SU-DHL-6 (cell line): ENCODE measurements around the gene KAZN.

ENCODE experiments used
- H2AFZ ChIP-seq: fragments of 200-600 bp; sonication (generic); 2 replicates; pipeline ENCODE4 v1.6.1; 2014; ENCODE audit warnings: low read depth, mild to moderate bottlenecking, moderate library complexity, mixed read lengths, antibody characterized with exemption, low read length; ENCODE audit not compliant: severe bottlenecking
- H3F3A ChIP-seq: fragments of 200-600 bp; shearing (Covaris generic); 2 replicates; pipeline ENCODE4 v1.6.0; 2016; ENCODE audit warnings: antibody characterized with exemption, mild to moderate bottlenecking; ENCODE audit not compliant: insufficient read depth
- H3K27ac ChIP-seq: fragments of 200-600 bp; sonication (generic); 2 replicates; pipeline ENCODE4 v1.5.1; 2016; ENCODE audit warnings: low read depth, mild to moderate bottlenecking, low read length, moderate library complexity, mixed read lengths
- H3K27me3 ChIP-seq: fragments of 200-600 bp; sonication (generic), shearing (Covaris generic); 2 replicates; pipeline ENCODE4 v1.6.0; 2014; ENCODE audit warnings: mild to moderate bottlenecking, low read length
- H3K36me3 ChIP-seq: fragments of 200-600 bp; sonication (generic); 2 replicates; pipeline ENCODE4 v1.6.1; 2014; ENCODE audit warnings: mild to moderate bottlenecking, low read length, mixed read lengths
- H3K4me2 ChIP-seq: fragments of 300-600, 200-600 bp; shearing (Covaris generic), sonication (generic); 2 replicates; pipeline ENCODE4 v1.6.0; 2014; ENCODE audit warnings: low read length, low read depth, mild to moderate bottlenecking; ENCODE audit not compliant: poor library complexity, severe bottlenecking
- H3K4me3 ChIP-seq: fragments of 200-600 bp; sonication (generic); 2 replicates; pipeline ENCODE4 v1.5.1; 2014; ENCODE audit warnings: antibody characterized with exemption, low read length, mild to moderate bottlenecking, mixed read lengths; ENCODE audit not compliant: insufficient read depth, poor library complexity, severe bottlenecking
- H3K79me2 ChIP-seq: fragments of 200-600 bp; sonication (generic); 2 replicates; pipeline ENCODE4 v1.6.1; 2014; ENCODE audit warnings: mild to moderate bottlenecking, low read length, moderate library complexity; ENCODE audit not compliant: insufficient read depth
- H3K9ac ChIP-seq: fragments of 200-600 bp; sonication (generic); 2 replicates; pipeline ENCODE4 v1.7.0; 2014; ENCODE audit warnings: mild to moderate bottlenecking, low read length
- H3K9me2 ChIP-seq: fragments of 200-600 bp; sonication (generic); replicated peaks from 2 replicates; pipeline ENCODE4 v1.6.1; 2014; ENCODE audit warnings: low read length; ENCODE audit not compliant: insufficient read depth
- H3K9me3 ChIP-seq: fragments of 200-600 bp; sonication (generic); 2 replicates; pipeline ENCODE4 v1.6.1; 2014; ENCODE audit warnings: low read length, mixed read lengths; ENCODE audit not compliant: insufficient read depth
- H4K20me1 ChIP-seq: fragments of 200-600 bp; sonication (generic); 2 replicates; pipeline ENCODE4 v1.6.1; 2014; ENCODE audit warnings: low read depth, mild to moderate bottlenecking, antibody characterized with exemption, low read length, moderate library complexity, mixed read lengths
- CTCF ChIP-seq: fragments of 200-600 bp; sonication (generic); IDR thresholded peaks from one replicate; pipeline ENCODE4 v1.5.1; 2017; ENCODE audit warnings: antibody characterized with exemption, mild to moderate bottlenecking, low read length, moderate library complexity; ENCODE audit not compliant: insufficient read depth, poor library complexity, severe bottlenecking
- EZH2phosphoT487 ChIP-seq: fragments of 200-600 bp; sonication (generic), shearing (Covaris generic); conservative IDR thresholded peaks from 2 replicates; pipeline ENCODE4 v1.6.1; 2018; ENCODE audit warnings: mild to moderate bottlenecking, antibody characterized with exemption, low read length, moderate library complexity, mixed read lengths

Gene KAZN

GRCh38 chr1:14947421-14947820 is 348.9 kb downstream of the KAZN start:
- no peaks in the 10 kb centered on the region for H3K27me3 ChIP-seq
- H3K4me2 ChIP-seq: no peak overlapping the region
- H3F3A ChIP-seq: no peaks in the 10 kb centered on the region
- H3K9me3 ChIP-seq: no peaks in the 10 kb centered on the region
- no peaks in the 10 kb centered on the region for H4K20me1 ChIP-seq
- TF ChIP-seq EZH2phosphoT487 (no peak), CTCF (no peak)
- no peak overlapping the region for H2AFZ ChIP-seq
- no peak overlapping the region for H3K9ac ChIP-seq
- no peaks in the 10 kb centered on the region for H3K36me3 ChIP-seq
- H3K9me2 ChIP-seq: no peaks in the 10 kb centered on the region
- no peaks in the 10 kb centered on the region for H3K79me2 ChIP-seq
- no peak overlapping the region for H3K27ac ChIP-seq
- no peak overlapping the region for H3K4me3 ChIP-seq

GRCh38 chr1:14948112-14948652 is 349.7 kb downstream of the KAZN start:
- H4K20me1 ChIP-seq: no peaks in the 10 kb centered on the region
- H2AFZ ChIP-seq: no peak overlapping the region
- no peaks in the 10 kb centered on the region for H3K9me3 ChIP-seq
- H3K4me3 ChIP-seq: no peak overlapping the region
- no peak overlapping the region for H3K27ac ChIP-seq
- TF ChIP-seq CTCF: no peak
- no peak for TF ChIP-seq EZH2phosphoT487
- H3K36me3 ChIP-seq: no peaks in the 10 kb centered on the region
- H3K9me2 ChIP-seq: no peaks in the 10 kb centered on the region
- H3K4me2 ChIP-seq: no peak overlapping the region
- no peaks in the 10 kb centered on the region for H3K79me2 ChIP-seq
- H3K27me3 ChIP-seq: no peaks in the 10 kb centered on the region
- H3K9ac ChIP-seq: no peak overlapping the region
- H3F3A ChIP-seq: no peaks in the 10 kb centered on the region

- H4K20me1 ChIP-seq: no peaks in the 10 kb centered on the region
- no peak overlapping the region for H3K4me3 ChIP-seq
- H3K9ac ChIP-seq: no peak overlapping the region
- 0 out of 2 replicates have a peak, but pooled peaks cover 6% of the 10 kb centered on the region for H3K9me3 ChIP-seq
- H3K27ac ChIP-seq: no peak overlapping the region
- no peaks in the 10 kb centered on the region for H3K79me2 ChIP-seq
- H3K4me2 ChIP-seq: no peak overlapping the region
- no peaks in the 10 kb centered on the region for H3K36me3 ChIP-seq
- no peaks in the 10 kb centered on the region for H3F3A ChIP-seq
- H2AFZ ChIP-seq: no peak overlapping the region
- no peaks in the 10 kb centered on the region for H3K27me3 ChIP-seq
- no peaks in the 10 kb centered on the region for H3K9me2 ChIP-seq
- TF ChIP-seq EZH2phosphoT487 (no peak), CTCF (no peak)
Observed at GRCh38 chr1:14949270-14949835, 350.9 kb downstream of the KAZN start.
